Fibroblast of lung (primary cell): ENCODE results near the gene KLHL12. TPM values are rescaled to one million over a fixed set of nuclear protein-coding genes. Genes with fewer than 3 reads are reported as not detected.

ENCODE experiments used
- DNase-seq, 2 donors: peaks; one replicate each; pipeline versions ENCODE4 v3.0.0 to v3.0.0-alpha.2; 2010; ENCODE audit warnings: low read depth in 2 of 2
- H2AFZ ChIP-seq: 2 replicates; pipeline ENCODE4 v1.5.1; 2012; ENCODE audit warnings: low read length, control low read depth, inconsistent platforms
- H3K27ac ChIP-seq: 2 replicates; pipeline ENCODE4 v1.5.1; 2011; ENCODE audit warnings: low read length, control low read depth; ENCODE audit not compliant: insufficient read depth
- H3K27me3 ChIP-seq: 2 replicates; pipeline ENCODE4 v1.5.1; 2011; ENCODE audit warnings: mild to moderate bottlenecking, low read length; ENCODE audit not compliant: control insufficient read depth, insufficient read depth
- H3K36me3 ChIP-seq: 2 replicates; pipeline ENCODE4 v1.5.1; 2011; ENCODE audit warnings: low read length; ENCODE audit not compliant: control insufficient read depth, insufficient read depth
- H3K4me1 ChIP-seq: 2 replicates; pipeline ENCODE4 v1.5.1; 2011; ENCODE audit warnings: low read length; ENCODE audit not compliant: control insufficient read depth, insufficient read depth; ENCODE audit errors: extremely low read depth
- H3K4me2 ChIP-seq: 2 replicates; pipeline ENCODE4 v1.5.1; 2011; ENCODE audit warnings: low read length, control low read depth; ENCODE audit not compliant: insufficient read depth; ENCODE audit errors: extremely low read depth
- H3K4me3 ChIP-seq, 4 experiments: fragments of 200-600 bp in 1 of 4; sonication (generic) in 1 of 4; replicated peaks in 1 of 4; 2 replicates each; pipeline ENCODE4 v1.5.1; 2011 to 2016; ENCODE audit warnings: low read length in 4 of 4, low read depth in 3 of 4, mild to moderate bottlenecking in 3 of 4, control low read depth in 2 of 4, inconsistent platforms in 1 of 4, mixed read lengths in 1 of 4; ENCODE audit not compliant: insufficient read depth in 1 of 4; ENCODE audit errors: control extremely low read depth in 1 of 4
- H3K79me2 ChIP-seq: 2 replicates; pipeline ENCODE4 v1.5.1; 2012; ENCODE audit warnings: mild to moderate bottlenecking, low read length, inconsistent platforms; ENCODE audit not compliant: control insufficient read depth, insufficient read depth
- H3K9ac ChIP-seq: 2 replicates; pipeline ENCODE4 v1.5.1; 2011; ENCODE audit warnings: mild to moderate bottlenecking, low read length, control low read depth; ENCODE audit not compliant: insufficient read depth
- H3K9me3 ChIP-seq: 2 replicates; pipeline ENCODE4 v1.5.1; 2012; ENCODE audit warnings: low read depth, low read length; ENCODE audit not compliant: control insufficient read depth, insufficient read depth
- H4K20me1 ChIP-seq: 2 replicates; pipeline ENCODE4 v1.5.1; 2011; ENCODE audit warnings: low read length; ENCODE audit not compliant: control insufficient read depth, insufficient read depth; ENCODE audit errors: extremely low read depth
- CTCF ChIP-seq, 2 donors: IDR thresholded peaks in 1 of 2; conservative IDR thresholded peaks in 1 of 2; 1 replicate in 1 of 2; 2 replicates in 1 of 2; pipeline ENCODE4 v1.5.1; 2011 to 2012; ENCODE audit warnings: low read length in 2 of 2, control low read depth in 1 of 2, inconsistent platforms in 1 of 2, low read depth in 1 of 2, mild to moderate bottlenecking in 1 of 2
- EZH2 ChIP-seq: IDR thresholded peaks from 2 replicates; pipeline ENCODE4 v1.5.1; 2012; ENCODE audit warnings: low read length, control low read depth, mild to moderate bottlenecking; ENCODE audit errors: missing control alignments
- polyA plus RNA-seq, 2 donors: library from polyadenylated mRNA; depleted of rRNA in 1 of 2; stranded (reverse) in 1 of 2; unstranded in 1 of 2; fragments of >200 nt; gene quantifications; 2 replicates each; pipeline ENCODE4 v1.2.1, GENCODE V29; 2011 to 2012; ENCODE audit warnings: missing spikeins in 1 of 2
- total RNA-seq: library from RNA; depleted of rRNA; stranded (reverse); fragments of >200 nt; gene quantifications from 2 replicates; pipeline ENCODE4 v1.2.1, GENCODE V29; 2014

The KLHL12 gene
- total and polyA plus RNA-seq, 2 donors (not counting 1 experiment from before 2014, with no cell fraction given): 46.3 to 55.5 TPM

- no peak overlapping the region for H3K4me3 ChIP-seq
- no peaks in the 10 kb centered on the region for H3K36me3 ChIP-seq
- H3K27ac ChIP-seq: no peak overlapping the region
- H2AFZ ChIP-seq: peak overlapping the region; percentile 40
- H4K20me1 ChIP-seq: no peaks in the 10 kb centered on the region
- peak; percentile 36 to 57 for TF ChIP-seq CTCF (conservative IDR thresholded peaks at IDR 0.05 in 1 of 2, IDR thresholded peaks at IDR 0.05 in 1 of 2; ENCODE audit: low read depth in 1 of 2, low read length in 2 of 2)
- no peak for TF ChIP-seq EZH2
- H3K79me2 ChIP-seq: no peaks in the 10 kb centered on the region
- H3K4me2 ChIP-seq: no peak overlapping the region
- H3K9ac ChIP-seq: no peak overlapping the region
- DNase-seq: peak; percentile 47 to 51
- H3K27me3 ChIP-seq: no peaks in the 10 kb centered on the region
- no peaks in the 10 kb centered on the region for H3K9me3 ChIP-seq
- H3K4me1 ChIP-seq: no peaks in the 10 kb centered on the region
These were observed 74.7 kb downstream of the KLHL12 start for GRCh38 chr1:202852163-202852904.

- H3K4me2 ChIP-seq: no peak overlapping the region
- H3K36me3 ChIP-seq: no peaks in the 10 kb centered on the region
- no peak overlapping the region for H2AFZ ChIP-seq
- H3K27ac ChIP-seq: no peak overlapping the region
- no peaks in the 10 kb centered on the region for H3K4me1 ChIP-seq
- no peak overlapping the region for H3K4me3 ChIP-seq
- H3K9ac ChIP-seq: no peak overlapping the region
- no peaks in the 10 kb centered on the region for H3K9me3 ChIP-seq
- H3K79me2 ChIP-seq: no peaks in the 10 kb centered on the region
- H4K20me1 ChIP-seq: no peaks in the 10 kb centered on the region
- no peaks in the 10 kb centered on the region for H3K27me3 ChIP-seq
- no peak for DNase-seq
- no peak for TF ChIP-seq CTCF (conservative IDR thresholded peaks at IDR 0.05 in 1 of 2, IDR thresholded peaks at IDR 0.05 in 1 of 2; ENCODE audit: low read depth in 1 of 2, low read length in 2 of 2)
- no peak for TF ChIP-seq EZH2
These were observed 76.3 kb downstream of the KLHL12 start for GRCh38 chr1:202850593-202851362.

GRCh38 chr1:202848191-202848542 is 78.9 kb downstream of the KLHL12 start:
- H3K9me3 ChIP-seq: no peaks in the 10 kb centered on the region
- DNase-seq: peak in 1 of 2 donors; percentile 6
- no peak overlapping the region for H3K4me3 ChIP-seq
- no peak overlapping the region for H3K9ac ChIP-seq
- no peaks in the 10 kb centered on the region for H3K4me1 ChIP-seq
- H3K4me2 ChIP-seq: no peak overlapping the region
- H3K36me3 ChIP-seq: no peaks in the 10 kb centered on the region
- no peak overlapping the region for H2AFZ ChIP-seq
- peaks cover 7% of the 10 kb centered on the region for H3K27me3 ChIP-seq
- H3K79me2 ChIP-seq: no peaks in the 10 kb centered on the region
- no peak overlapping the region for H3K27ac ChIP-seq
- no peaks in the 10 kb centered on the region for H4K20me1 ChIP-seq
- TF ChIP-seq CTCF (conservative IDR thresholded peaks at IDR 0.05 in 1 of 2, IDR thresholded peaks at IDR 0.05 in 1 of 2; ENCODE audit: low read depth in 1 of 2, low read length in 2 of 2) (no peak), EZH2 (no peak)
